ENCODE data around the gene RPUSD1.

The RPUSD1 gene

DNA sequence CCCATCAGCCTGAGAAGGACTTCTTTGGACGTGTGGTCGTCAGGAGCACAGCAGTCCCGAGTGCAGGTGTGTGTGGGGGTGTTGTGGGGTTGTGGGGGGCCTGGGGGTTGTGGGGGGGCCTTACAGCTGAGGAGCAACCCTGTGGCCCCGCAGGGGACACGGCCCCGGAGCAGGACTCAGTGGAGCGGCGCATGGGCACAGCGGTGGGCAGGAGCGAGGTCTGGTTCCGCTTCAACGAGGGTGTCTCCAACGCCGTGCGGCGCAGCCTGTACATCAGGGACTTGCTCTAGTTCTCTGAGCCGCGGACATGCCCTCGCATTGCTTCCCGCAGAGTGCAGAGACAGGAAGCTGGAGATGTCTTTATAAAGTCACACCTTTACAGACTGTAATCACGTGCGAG lies 9.5 kb upstream of the RPUSD1 start:
- DNase-seq = no peak

DNA sequence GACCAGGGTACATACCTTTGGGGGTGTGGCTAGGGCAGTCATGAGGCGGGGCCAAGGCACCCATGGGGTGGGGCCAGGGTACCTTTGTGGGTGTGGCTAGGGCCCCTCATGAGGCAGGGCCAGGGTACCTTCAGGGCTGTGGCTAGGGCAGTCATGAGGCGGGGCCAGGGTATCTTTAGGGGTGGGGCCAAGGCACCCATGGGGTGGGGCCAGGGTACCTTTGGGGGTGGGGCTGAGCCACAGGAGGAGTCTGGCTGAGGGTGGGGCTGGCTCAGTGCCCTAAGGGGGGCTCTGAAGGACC lies 8.9 kb upstream of the RPUSD1 start:
- DNase-seq = no peak

DNA sequence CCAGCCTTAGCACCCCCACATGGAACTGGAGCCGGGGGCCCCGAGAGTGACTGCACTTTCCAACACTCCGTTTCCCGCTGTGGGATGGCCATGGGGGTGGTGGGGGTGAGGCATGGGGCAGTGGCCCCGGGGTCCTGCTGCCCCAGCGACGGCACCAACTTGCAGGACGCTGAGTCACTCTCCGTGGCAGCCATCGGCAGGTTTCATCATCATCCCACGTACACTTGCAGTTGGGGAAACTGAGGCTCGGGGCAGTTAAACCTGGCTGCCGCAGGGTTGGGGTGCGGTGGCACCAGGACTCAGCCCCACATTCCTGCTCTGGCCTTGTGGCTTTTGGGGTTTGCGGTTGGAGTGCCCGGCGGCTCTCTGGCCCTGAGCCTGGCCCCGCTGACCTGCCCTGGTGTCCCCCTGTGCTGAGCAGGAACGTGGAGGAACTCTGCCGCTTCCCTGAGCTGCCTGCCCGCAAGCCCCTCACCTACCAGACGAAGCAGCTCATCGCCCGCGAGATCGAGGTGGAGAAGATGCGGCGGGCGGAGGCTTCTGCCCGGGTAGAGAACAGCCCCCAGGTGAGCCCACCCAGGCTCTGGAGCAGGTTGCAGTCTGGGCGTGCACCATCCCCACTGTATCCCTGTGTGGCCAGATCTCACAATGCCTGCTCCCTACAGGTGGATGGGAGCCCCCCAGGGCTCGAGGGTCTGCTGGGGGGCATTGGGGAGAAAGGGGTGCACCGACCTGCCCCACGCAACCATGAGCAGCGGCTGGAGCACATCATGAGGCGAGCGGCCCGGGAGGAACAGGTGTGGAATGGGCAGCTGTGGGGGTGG lies 8.3 kb upstream of the RPUSD1 start:
- DNase-seq = no peak

DNA sequence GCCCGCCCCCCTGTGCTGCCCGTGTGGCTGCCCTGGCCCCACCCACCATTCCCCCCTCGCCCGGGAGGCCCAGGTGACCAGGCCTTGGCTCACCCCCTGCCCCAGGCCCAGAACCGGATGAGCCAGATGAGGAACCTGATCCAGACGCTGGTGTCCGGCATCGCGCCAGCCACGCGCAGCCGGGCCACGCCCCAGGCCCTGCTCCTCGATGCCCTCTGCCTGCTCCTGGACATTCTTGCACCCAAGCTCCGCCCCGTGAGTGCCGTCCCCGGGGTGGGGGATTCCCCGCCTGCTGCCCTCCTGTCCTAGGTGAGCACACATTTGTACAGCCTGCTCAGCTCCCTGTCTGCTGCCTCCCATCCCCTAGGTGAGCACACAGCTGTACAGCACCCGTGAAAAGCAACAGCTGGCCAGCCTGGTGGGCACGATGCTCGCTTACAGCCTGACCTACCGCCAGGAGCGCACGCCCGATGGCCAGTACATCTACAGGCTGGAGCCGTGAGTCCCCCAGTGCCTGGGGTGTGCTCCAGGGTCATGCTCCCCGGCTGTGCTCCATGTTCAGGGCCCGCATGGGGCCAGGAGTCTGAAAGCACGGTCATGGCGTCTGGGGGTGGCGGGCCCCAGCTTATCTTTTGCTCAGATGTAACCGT lies 7.5 kb upstream of the RPUSD1 start:
- DNase-seq = no peak

DNA sequence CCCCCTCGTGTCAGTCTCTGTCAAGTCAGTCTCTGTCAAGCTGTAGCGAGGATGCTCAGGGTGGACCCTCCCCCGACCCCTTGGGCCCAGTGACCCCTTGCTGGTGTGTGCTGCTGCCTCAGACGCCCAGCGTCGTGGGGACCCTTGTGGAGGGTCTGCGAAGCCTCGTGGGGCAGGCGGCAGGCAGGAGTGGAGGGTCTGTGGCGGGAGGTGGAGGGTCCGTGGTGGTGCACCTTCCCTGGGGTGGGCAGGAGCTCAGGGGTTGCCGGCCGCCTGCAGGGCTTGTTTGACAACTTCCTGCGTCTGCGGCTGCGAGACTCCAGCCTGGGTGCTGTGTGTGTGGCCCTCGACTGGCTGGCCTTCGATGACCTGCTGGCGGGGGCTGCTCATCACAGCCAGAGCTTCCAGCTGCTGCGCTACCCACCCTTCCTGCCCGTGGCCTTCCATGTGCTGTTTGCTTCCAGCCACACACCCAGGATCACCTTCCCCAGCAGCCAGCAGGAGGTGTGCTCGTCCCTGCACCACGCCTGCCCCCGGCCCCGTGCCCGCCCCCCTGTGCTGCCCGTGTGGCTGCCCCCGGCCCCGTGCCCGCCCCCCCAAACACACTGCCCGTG lies 6.8 kb upstream of the RPUSD1 start:
- no peak for DNase-seq

DNA sequence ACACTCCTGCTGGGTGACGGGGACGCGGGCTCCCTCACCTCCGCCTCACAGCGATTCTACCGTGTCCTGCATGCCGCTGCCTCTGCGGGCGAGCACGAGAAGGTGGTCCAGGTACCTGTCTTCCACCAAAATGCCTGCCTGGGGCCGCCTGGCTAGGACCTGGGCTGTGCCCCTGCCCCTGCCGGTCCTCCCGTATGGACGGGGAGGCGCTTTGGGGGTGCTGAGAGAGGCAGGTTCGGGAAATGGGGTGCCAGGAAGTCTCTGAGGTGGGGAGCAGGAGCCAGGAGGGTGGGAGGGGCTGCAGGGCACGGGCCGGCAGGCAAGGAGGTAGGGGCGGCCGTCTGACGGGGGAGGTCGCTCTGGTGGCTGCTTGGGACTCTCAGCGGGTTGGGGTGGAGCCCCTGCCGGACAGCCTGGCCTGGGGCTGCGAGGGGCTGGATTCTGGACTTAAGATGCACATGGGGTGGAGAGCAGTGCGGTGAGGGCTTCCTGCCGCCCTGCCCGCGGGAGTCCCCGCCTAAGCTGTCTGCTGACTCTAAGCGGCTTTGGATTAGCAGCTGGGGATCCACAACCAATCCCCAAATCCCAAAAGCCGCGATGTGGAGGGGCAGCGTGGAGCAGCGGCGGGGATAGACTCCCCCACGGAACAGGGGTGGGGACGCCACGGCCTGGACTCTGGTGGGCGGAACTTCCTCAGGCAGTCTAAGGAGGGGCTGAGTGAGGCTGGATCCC lies 6.1 kb upstream of the RPUSD1 start:
- DNase-seq = no peak

DNA sequence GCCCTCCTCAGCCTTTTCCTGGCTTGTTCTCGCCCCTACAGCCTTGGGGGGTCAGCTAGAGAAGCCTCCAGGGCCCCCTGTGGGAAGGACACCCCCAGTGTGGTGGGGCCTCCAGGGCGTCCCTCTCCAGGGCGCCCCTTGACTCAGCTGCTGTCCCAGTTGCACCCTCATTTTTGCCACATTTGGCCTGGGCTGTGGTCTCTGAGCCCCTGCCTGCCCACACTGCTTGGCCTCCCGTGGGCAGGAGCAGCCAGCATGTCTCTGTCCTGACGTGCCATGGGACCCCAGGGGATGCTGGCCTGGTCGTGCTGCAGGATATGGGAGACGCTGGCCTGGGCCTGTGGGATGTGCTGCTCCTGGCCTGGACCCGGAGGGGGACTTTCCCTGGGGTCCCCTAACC lies 5.2 kb upstream of the RPUSD1 start:
- DNase-seq = no peak

DNA sequence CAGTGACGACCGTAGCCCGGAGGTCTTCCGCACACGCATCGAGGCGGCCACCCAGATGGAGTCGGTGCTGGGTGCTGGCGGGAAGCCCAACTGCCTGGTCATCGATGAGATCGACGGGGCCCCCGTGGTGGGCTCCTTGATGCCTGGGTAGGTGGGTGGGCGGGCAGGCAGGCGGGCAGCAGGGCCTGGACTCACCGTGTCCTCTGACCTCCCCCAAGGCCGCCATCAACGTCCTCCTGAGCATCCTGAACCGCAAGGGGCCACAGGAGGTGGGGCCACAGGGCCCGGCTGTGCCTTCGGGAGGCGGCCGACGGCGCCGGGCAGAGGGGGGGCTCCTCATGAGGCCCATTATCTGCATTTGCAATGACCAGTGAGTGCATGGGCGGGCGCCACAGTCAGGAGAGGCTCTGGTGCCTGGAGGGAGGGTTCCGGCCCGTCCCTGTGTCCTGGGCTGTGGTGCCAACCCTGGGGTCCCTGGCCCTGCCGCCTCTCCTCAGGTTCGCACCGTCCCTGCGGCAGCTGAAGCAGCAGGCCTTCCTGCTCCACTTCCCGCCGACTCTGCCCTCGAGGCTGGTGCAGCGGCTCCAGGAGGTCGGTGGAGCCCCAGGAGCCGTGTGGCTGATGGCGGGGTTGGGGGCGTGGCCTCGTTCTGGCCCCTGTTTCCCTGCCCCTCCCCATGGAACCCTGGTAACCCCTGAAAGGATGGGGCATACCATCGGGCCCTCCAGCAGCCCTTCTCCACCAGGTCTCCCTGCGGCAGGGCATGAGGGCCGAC lies 4.2 kb upstream of the RPUSD1 start:
- DNase-seq = no peak

DNA sequence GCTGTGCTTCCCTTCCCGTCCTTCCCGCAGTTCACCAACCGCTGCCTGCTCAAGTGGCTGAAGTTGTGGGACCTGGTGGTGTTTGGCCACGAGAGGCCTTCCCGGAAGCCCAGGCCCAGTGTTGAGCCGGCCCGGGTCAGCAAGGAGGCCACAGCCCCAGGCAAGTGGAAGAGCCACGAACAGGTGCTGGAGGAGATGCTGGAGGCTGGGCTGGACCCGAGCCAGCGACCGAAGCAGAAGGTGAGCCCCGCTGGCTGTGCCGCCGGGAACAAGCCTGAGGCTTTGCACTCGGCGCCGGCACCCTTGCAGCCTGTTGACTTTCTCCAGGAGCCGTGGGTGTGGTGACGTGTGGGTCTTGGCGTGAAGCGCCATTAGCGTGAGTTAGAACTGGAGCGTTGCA lies 3.0 kb upstream of the RPUSD1 start:
- no peak for DNase-seq

DNA sequence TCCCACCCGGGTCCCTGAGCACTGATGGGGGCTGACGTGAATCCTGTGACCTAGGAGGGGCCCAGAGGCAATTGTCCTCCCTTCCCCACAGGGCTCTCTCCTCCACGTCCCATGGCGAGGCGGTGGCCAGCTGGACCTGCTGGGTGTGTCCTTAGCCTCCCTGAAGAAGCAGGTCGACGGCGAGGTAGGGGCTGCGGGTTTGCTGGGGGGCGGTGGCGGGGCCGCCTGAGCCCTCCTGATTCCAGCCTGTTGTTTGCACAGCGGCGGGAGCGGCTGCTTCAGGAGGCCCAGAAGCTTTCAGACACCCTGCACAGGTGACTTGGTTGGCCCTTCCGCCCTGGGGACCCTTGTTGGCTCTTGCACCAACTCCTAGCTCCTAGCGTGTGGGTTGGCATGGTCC lies 1.9 kb upstream of the RPUSD1 start:
- DNase-seq = no peak

DNA sequence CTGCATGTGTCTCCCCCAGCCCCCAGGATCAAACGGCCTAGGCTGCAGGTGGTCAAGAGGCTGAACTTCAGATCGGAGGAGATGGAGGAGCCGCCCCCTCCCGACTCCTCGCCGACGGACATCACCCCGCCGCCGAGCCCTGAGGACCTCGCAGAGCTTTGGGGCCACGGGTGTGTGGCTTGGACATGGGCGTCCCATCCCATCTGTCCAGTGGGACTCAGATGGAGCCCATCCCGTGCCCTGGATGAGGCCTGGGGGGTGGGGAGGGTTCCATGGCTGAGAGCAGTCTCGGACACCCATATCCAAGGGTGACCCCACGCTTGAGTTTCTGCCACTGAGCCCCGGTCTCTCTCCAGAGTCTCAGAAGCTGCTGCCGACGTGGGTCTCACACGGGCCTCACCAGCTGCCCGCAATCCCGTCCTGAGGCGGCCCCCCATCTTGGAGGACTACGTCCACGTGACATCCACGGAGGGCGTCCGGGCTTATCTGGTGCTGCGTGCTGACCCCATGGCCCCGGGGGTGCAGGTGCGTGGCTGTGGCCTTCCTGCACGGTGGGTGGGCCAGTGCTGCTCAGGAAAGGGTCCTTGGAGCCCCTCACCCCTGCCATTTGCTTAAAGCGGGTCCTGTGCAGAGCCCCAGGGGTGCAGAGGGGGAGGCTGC lies 1.1 kb upstream of the RPUSD1 start:
- DNase-seq = no peak

DNA sequence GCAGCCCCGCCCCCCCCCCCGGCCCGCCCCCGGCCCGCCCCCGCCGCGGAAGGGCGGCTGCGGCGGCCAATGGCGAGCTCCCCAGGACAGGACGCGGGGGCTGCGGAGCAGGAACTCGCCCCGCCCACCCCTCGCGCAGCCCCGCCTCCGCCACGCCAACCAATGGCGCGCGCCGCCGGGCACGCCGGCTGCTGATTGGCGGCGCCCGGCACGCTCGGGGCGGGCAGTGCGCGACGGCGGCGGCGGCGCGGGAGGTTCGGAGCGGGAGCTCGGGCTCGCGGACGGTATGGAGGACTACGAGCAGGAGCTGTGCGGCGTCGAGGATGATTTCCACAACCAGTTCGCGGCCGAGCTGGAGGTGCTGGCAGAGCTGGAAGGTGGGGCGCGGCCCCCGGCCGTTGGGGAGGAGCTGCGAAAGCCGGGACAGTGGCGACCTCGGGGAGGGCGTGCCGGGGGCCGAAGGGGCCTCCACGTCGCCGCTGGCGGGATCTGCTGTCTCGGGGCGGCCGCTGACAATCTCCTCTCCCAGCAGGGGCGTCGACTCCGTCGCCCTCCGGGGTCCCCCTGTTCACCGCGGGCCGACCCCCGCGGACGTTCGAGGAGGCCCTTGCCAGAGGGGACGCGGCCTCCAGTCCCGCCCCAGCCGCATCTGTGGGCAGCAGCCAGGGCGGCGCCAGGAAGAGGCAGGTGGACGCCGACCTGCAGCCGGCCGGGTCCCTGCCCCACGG lies 382 bp upstream of the RPUSD1 start, which contains the start of gene CHTF18:
Gene CHTF18, plus strand, starts transcription at position 222 of the 728 bp plus-strand sequence. Its CDS starts 65 bp downstream, at position 287.
- DNase-seq = peak; percentile 95 to 96

DNA sequence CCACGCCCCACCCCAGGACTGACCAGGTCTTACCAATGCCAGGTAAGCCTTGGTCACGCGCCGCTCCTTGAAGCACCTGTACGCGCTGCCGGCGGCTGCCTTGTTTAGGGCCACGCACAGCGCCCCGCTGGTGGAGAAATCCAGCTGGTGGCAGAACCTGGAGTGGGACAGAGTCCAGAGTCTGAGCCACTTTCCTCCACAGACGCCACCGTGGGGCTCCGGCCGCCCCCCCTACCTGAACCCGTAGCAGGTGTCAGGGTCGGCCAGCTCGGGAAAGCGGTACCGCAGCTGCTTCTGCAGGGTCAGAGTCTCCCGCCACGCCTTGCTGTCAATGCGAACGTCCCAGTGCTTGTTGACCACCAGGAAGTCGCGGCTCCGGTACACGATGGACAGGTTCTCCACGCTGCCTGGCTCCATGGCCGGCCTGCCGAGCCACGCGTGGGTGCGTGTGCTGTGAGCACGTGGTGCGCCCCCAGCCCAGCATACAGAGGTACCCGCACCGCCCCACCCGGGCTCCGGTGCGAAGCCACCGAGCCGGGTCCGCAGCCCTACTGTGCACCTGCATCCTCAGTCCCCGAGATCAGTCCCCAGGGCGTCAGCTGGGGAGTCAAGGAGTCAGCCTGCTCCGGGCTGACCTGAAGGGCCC lies 737 bp downstream of the RPUSD1 start:
- DNase-seq = no peak

DNA sequence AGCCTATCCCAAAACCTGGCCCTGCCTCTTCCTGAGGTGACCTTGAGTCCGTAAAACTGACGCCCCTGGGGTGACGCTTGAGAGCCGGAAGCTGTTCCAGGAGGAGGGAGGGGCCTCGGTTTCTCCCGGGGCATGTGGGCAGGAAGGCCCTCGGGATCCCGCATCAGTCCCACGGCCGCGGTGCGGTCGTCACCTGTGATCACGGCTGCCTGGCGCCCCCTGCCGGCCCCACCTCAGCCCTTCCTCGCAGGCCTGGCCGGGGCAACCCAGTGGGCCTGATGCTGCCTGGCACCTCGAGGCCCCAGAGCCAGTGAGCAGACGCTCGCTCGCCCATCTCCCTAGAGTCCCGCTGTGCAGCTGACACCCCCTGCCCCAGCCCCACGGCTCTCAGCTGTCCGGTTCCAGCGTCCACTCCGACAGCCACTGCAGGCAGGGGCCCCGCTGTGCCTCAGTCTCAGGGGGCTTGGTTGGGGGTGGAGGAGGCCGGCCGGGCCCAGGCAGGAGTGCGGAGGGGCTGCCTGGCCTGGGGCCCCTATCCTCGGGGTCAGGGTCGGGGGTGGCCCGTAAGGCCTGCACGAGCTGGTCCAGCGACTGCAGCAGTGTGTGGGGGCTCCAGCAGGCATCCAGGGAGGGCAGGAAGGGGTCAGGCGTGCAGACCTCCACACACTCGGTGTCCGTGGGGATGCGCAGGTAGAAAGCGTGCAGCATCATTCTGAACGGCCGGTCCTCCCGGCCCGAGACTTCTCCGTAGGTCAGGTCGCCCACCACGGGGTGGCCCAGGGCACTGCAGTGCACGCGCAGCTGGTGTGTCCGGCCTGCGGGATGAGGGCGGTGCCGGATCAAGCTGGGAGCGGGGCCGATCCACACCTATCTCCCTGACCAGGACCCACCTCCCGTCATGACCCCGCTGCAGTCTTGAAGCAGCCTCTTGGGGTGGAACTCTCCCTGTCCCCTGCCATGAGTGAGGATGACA lies 2.3 kb downstream of the RPUSD1 start:
- DNase-seq = peak; percentile 72 to 78

DNA sequence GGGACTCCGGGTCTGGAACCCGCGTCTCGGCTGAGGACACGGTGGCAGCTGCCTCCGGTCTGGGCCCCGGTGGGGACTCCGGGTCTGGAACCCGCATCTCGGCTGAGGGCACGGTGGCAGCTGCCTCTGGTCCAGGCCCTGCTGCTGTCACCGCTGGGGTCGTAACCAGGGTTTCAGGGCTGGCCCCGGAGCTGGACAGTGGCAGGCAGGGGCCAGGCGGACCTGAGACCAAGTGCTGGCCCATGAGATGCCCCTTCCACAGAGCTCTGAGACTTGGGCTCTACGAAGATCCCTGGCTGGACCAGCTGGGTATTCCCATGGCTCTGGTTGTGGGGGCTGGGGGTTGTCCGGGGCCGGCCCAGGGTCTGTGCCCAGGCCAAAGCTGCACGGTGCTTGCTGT lies 3.8 kb downstream of the RPUSD1 start:
- no peak for DNase-seq

DNA sequence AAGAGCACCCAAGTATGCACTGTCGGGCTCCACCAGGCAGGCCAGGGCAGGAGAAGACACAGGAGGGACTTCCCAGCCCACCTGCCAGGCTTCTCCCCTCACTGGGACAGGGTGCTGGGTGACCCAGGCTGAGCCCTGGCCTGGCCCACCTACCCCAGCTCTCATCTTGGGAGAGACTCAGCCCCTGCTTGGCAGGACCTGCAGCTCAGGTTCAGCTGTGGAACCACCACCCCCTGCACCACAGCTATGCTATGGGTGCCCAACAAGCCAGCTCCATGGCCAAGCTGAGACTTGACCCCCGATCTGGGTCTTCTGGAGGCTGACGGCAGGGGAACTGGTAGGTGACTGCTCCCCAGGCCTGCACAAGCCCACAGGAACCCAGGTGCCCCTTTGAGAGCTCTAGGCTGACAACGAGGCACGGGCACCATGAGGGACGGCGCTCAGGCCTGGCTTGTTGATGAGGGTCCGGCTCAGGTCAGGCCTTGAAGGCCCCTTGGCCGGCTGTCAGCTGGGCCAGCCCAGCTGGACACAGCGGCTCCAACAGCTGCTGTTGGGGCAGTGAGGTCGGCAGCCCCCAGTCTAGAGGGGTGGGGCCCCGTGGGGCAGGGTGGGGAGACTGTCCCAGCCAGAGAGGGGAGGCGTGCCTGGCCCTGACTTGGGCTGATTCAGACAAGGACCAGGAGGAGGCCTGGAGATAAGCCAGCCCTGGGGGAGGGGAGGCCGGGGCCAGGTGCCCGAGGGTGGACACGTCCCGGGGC lies 4.6 kb downstream of the RPUSD1 start:
- no peak for DNase-seq

DNA sequence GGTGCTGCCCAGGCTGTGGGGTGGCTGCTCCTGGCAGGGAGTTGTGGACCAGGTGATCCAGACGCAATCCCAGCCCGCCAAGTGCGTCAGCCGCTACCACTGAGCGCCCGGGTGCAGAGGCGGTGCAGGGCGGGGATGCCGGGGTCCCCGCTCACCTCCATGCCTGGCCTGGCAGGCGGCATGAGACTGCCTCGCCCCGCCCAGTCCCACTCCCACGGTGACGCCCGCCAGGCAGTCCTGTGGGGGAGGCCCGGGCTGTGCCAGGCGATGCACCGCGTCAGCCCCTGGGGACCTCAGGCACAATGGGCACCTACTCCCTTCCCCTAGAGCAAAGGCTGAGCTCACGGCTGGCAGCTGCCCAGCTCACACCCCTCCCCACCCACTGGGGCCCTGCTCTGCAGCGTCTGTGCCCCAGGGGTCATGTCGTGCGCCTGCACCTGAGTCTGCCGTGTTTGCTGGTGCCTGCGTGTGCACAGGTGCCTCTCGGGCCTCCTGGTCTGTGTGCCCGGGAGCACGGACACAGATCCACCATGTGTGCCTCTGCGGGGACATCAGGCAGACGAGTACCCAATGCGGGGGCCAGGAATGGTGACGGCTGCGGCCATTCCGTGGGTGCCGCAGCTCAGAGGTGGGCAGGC lies 5.3 kb downstream of the RPUSD1 start:
- no peak for DNase-seq

DNA sequence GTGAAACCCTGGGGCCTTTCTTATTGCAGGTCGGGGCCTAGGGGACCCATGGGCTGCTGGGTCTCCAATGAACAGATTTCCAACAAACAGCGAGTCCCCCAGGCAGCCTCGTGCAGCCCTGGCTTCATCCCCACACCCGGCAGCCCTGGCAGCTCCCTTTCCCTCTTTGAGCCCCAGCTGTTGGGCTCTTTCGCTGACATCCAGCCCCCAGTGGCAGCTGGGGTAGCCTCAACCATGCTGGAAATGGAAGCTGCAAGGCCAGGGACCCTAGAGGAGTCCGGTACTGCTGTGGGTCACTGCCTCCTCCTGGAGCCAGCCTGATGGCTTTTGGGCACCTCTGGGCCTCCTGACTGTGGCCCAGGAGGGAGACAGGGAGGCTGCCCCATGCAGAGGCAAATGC lies 5.9 kb downstream of the RPUSD1 start:
- DNase-seq = no peak

Data from CD4-positive, alpha-beta T cell treated with Interleukin-4 for 1 hour (primary cell).